Pancreas (tissue), 10 donors: ENCODE results near the gene PRKCQ. TPM values are rescaled to one million over a fixed set of nuclear protein-coding genes. Genes with fewer than 3 reads are reported as not detected.
"Not testable (repeated sequence)": the region's sequence is repeated elsewhere in the genome, so short reads cannot be mapped to it uniquely, and the experiment has no call there.

Source experiments
- ATAC-seq, 4 donors: fragments of 200-7000 bp; cut with Tn5 transposase; one replicate each; pipeline versions ENCODE4 v1.8.0 to v1.9.1; 2020; ENCODE audit warnings: mild to moderate bottlenecking in 4 of 4, moderate library complexity in 4 of 4
- DNase-seq, 6 donors: peaks; one replicate each; pipeline ENCODE4 v3.0.0-alpha.2; 2020
- FAIRE-seq: peaks from 2 replicates; lab custom pipeline; 2012; peaks lifted over from hg19 to GRCh38; lab: Jason Lieb, UNC
- H3K27ac ChIP-seq, 4 donors: fragments of 200-600 bp; sonication (generic); 1 replicate in 3 of 4; 2 replicates in 1 of 4; pipeline versions ENCODE4 v1.5.0 to v1.8.0; 2020
- H3K27me3 ChIP-seq, 4 donors: fragments of 200-600 bp; one replicate each; pipeline ENCODE4 v1.8.0; 2021
- H3K36me3 ChIP-seq, 3 donors: fragments of 200-600 bp; sonication (generic) in 1 of 3; one replicate each; pipeline versions ENCODE4 v1.5.0 to v1.8.0; 2020 to 2021
- H3K4me1 ChIP-seq, 3 donors: fragments of 200-600 bp; one replicate each; pipeline ENCODE4 v1.8.0; 2021
- H3K4me3 ChIP-seq, 4 donors: fragments of 200-600 bp; sonication (generic) in 2 of 4; one replicate each; pipeline versions ENCODE4 v1.5.0 to v1.8.0; 2020 to 2021
- H3K9me3 ChIP-seq, 4 donors: fragments of 200-600 bp; one replicate each; pipeline ENCODE4 v1.8.0; 2021
- WGBS, 2 donors: extraction: QIAGEN DNeasy Blood & Tissue Kit; methylation state at CpG; one replicate each; pipeline ENCODE4 v1.1.7; 2013; 5-methylcytosine and 5-hydroxymethylcytosine counted together
- intact Hi-C, 3 donors: fragments of 100-400 bp; cut with DNase I; formaldehyde crosslinking; loops; one replicate each; pipeline versions ENCODE4 v1.11.1 to v1.14.2; 2022
- polyA plus RNA-seq, 2 donors: library from polyadenylated mRNA; stranded (reverse); fragments of 200-250 nt; gene quantifications; one replicate each; pipeline ENCODE4 v1.2.3, GENCODE V29; 2013
- total RNA-seq, 6 donors: library from RNA; stranded (reverse); fragmentation: NEBNext Ultra II Directional in 4 of 6; extraction: Animal tissue kit (Norgen Biotek cat#: 25700) in 4 of 6; gene quantifications; one replicate each; pipeline versions ENCODE4 v1.2.1 to v1.2.4, GENCODE V29; 2021 to 2023
- TF ChIP-seq, protein P1 (sequence below), 4 donors: fragments of 200-600 bp; sonication (generic) in 3 of 4; IDR thresholded peaks; one replicate each; pipeline versions ENCODE4 v1.5.0 to v1.8.0; 2021; ENCODE audit warnings: antibody characterized with exemption in 4 of 4
- donor health status: healthy with polysubstance abuse.
- donor health status: DM: no; HTN: no; CAD: no; lungs with moderate emphysema.
- donor health status: DM: no; HTN: no; CAD: no.
- donor health status: control.
- donor health status: control.
- donor health status: Bipolar disorder and iron deficiency.
- donor health status: DM: yes; HTN: yes; CAD: no.
- donor health status: DM: no; HTN: no; CAD: no.
- donor health status: DM: no; HTN: no; CAD: no.
- donor health status: DM: yes; HTN: yes; CAD: no.

PRKCQ gene
- total and polyA plus RNA-seq, 8 donors, result 1.4 to 5.2 (median 3.4) TPM

GRCh38 chr10:6385665-6386064 is 194.4 kb downstream of the PRKCQ start:
- TF ChIP-seq, protein P1, sequence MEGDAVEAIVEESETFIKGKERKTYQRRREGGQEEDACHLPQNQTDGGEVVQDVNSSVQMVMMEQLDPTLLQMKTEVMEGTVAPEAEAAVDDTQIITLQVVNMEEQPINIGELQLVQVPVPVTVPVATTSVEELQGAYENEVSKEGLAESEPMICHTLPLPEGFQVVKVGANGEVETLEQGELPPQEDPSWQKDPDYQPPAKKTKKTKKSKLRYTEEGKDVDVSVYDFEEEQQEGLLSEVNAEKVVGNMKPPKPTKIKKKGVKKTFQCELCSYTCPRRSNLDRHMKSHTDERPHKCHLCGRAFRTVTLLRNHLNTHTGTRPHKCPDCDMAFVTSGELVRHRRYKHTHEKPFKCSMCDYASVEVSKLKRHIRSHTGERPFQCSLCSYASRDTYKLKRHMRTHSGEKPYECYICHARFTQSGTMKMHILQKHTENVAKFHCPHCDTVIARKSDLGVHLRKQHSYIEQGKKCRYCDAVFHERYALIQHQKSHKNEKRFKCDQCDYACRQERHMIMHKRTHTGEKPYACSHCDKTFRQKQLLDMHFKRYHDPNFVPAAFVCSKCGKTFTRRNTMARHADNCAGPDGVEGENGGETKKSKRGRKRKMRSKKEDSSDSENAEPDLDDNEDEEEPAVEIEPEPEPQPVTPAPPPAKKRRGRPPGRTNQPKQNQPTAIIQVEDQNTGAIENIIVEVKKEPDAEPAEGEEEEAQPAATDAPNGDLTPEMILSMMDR (IDR thresholded peaks at IDR 0.05), result no peak
- Histone ChIP-seq H3K36me3 (no peaks in the 10 kb centered on the region), H3K9me3 (no peaks in the 10 kb centered on the region), H3K4me3 (no peak overlapping the region), H3K27me3 (no peaks in the 10 kb centered on the region), H3K27ac (no peak overlapping the region), H3K4me1 (no peaks in the 10 kb centered on the region)
- WGBS, 2 donors, result 62 to 78% methylated on average over 3 of the region's 3 CpGs
- FAIRE-seq (no peak), DNase-seq (no peak), ATAC-seq (peak in 1 of 4 donors; percentile 27)
- intact Hi-C loops, result no loop called here

DNA sequence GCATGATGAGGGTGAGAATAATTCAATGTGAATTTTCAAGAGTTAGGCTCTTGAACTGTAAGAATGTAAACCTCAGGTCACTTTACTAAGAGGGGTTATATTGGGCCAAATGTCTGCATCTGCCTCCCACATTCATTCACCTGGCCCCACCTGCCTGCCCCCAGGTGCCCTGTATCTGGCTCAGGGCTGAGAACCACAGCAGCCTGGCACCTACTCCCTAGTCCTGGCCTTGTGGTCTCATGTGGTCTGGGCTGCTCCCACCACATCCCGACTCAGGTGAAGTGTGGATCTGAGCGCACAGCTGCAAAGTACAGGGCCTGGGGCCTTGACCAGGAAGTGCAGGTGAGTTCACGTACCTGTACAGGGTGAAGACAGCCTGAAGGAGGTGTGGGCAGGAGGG is 195.2 kb downstream of the PRKCQ start:
- ATAC-seq, result no peak
- DNase-seq, result no peak
- intact Hi-C loops, result no loop called here
- no peak for FAIRE-seq
- Histone ChIP-seq H3K4me3 (no peak overlapping the region), H3K36me3 (no peaks in the 10 kb centered on the region), H3K27me3 (no peaks in the 10 kb centered on the region), H3K9me3 (no peaks in the 10 kb centered on the region), H3K4me1 (no peaks in the 10 kb centered on the region), H3K27ac (no peak overlapping the region)
- 87 to 95% methylated on average over 3 of the region's 3 CpGs for WGBS, 2 donors
- TF ChIP-seq, protein P1 (IDR thresholded peaks at IDR 0.05), result no peak

- DNase-seq (no peak), FAIRE-seq (no peak), ATAC-seq (no peak)
- H3K27ac ChIP-seq, result no peak overlapping the region
- no peaks in the 10 kb centered on the region for H3K27me3 ChIP-seq
- TF ChIP-seq, protein P1 (IDR thresholded peaks at IDR 0.05), result no peak
- no peak overlapping the region for H3K4me3 ChIP-seq
- intact Hi-C loops, result no loop called here
- no peaks in the 10 kb centered on the region for H3K36me3 ChIP-seq
- no peaks in the 10 kb centered on the region for H3K4me1 ChIP-seq
- 84 to 91% methylated on average over 7 of the region's 7 CpGs for WGBS, 2 donors
- H3K9me3 ChIP-seq, result no peaks in the 10 kb centered on the region
These were observed 196.0 kb downstream of the PRKCQ start for GRCh38 chr10:6384031-6384430.

- Histone ChIP-seq H3K4me3 (no peak overlapping the region), H3K9me3 (no peaks in the 10 kb centered on the region), H3K36me3 (no peaks in the 10 kb centered on the region), H3K27me3 (no peaks in the 10 kb centered on the region), H3K27ac (no peak overlapping the region), H3K4me1 (no peaks in the 10 kb centered on the region)
- FAIRE-seq, result no peak
- intact Hi-C loops, result no loop called here
- TF ChIP-seq, protein P1 (IDR thresholded peaks at IDR 0.05), result no peak
- 76 to 83% methylated on average over 8 of the region's 8 CpGs for WGBS, 2 donors
- ATAC-seq, result no peak
- no peak for DNase-seq
These were observed 196.8 kb downstream of the PRKCQ start for GRCh38 chr10:6383096-6383812.

GRCh38 chr10:6382081-6382480 is 198.0 kb downstream of the PRKCQ start:
- Histone ChIP-seq H3K9me3 (no peaks in the 10 kb centered on the region), H3K27me3 (no peaks in the 10 kb centered on the region), H3K36me3 (no peaks in the 10 kb centered on the region), H3K4me3 (no peak overlapping the region), H3K4me1 (no peaks in the 10 kb centered on the region), H3K27ac (no peak overlapping the region)
- DNase-seq (no peak), FAIRE-seq (no peak), ATAC-seq (peak in 2 of 4 donors; percentile 16 to 59)
- intact Hi-C loops, result no loop called here
- WGBS, 2 donors, result 57 to 69% methylated on average over 7 of the region's 7 CpGs
- TF ChIP-seq, protein P1 (IDR thresholded peaks at IDR 0.05), result no peak

- H3K27ac ChIP-seq, FAIRE-seq, intact Hi-C loops, H3K4me3 ChIP-seq, H3K4me1 ChIP-seq, H3K36me3 ChIP-seq, H3K27me3 ChIP-seq, ATAC-seq, DNase-seq, H3K9me3 ChIP-seq: not testable (repeated sequence)
- WGBS, 2 donors, result 82 to 89% methylated on average over 5 of the region's 5 CpGs
These were observed 199.6 kb downstream of the PRKCQ start for GRCh38 chr10:6380478-6380877.
